ENCODE measurements around the gene MAST2. TPM values are rescaled to one million over a fixed set of nuclear protein-coding genes. Genes with fewer than 3 reads are reported as not detected.
"Not testable (repeated sequence)": the region's sequence is repeated elsewhere in the genome, so short reads cannot be mapped to it uniquely, and the experiment has no call there.

The MAST2 gene
- polyA plus RNA-seq, 5 donors = 56.8 to 72.5 (median 62.2) TPM

- not testable (repeated sequence) for DNase-seq
Measured at GRCh38 chr1:45932205-45932604, 128.8 kb downstream of the MAST2 start.

- DNase-seq = no peak
Measured at GRCh38 chr1:45934947-45935346, 131.5 kb downstream of the MAST2 start.

- no peak for DNase-seq
Measured at GRCh38 chr1:45938029-45938428, 134.6 kb downstream of the MAST2 start.

- DNase-seq = no peak
Measured at GRCh38 chr1:45942411-45942810, 139.0 kb downstream of the MAST2 start.

GRCh38 chr1:45943185-45943584 lies 139.8 kb downstream of the MAST2 start:
- no peak for DNase-seq

GRCh38 chr1:45945426-45945825 lies 142.0 kb downstream of the MAST2 start:
- no peak for DNase-seq

GRCh38 chr1:45949462-45949861 lies 146.1 kb downstream of the MAST2 start:
- not testable (repeated sequence) for DNase-seq

- no peak for DNase-seq
Measured at GRCh38 chr1:45952072-45952471, 148.7 kb downstream of the MAST2 start.

GRCh38 chr1:45953934-45954847 lies 150.8 kb downstream of the MAST2 start:
- DNase-seq = no peak

- no peak for DNase-seq
Measured at GRCh38 chr1:45957684-45958083, 154.3 kb downstream of the MAST2 start.

GRCh38 chr1:45958317-45958716 lies 154.9 kb downstream of the MAST2 start:
- DNase-seq = no peak

- no peak for DNase-seq
Measured at GRCh38 chr1:45960930-45961715, 157.7 kb downstream of the MAST2 start.

GRCh38 chr1:45961936-45962335 lies 158.5 kb downstream of the MAST2 start:
- DNase-seq = not testable (repeated sequence)

- DNase-seq = no peak
Measured at GRCh38 chr1:45968941-45969666, 165.7 kb downstream of the MAST2 start.

GRCh38 chr1:45969866-45970265 lies 166.5 kb downstream of the MAST2 start:
- DNase-seq = no peak

GRCh38 chr1:45971335-45971734 lies 167.9 kb downstream of the MAST2 start:
- no peak for DNase-seq

- DNase-seq = no peak
Measured at GRCh38 chr1:45971922-45972531, 168.6 kb downstream of the MAST2 start.

GRCh38 chr1:45972621-45973020 lies 169.2 kb downstream of the MAST2 start:
- no peak for DNase-seq

GRCh38 chr1:45973121-45973520 lies 169.7 kb downstream of the MAST2 start:
- no peak for DNase-seq

- no peak for DNase-seq
Measured at GRCh38 chr1:45974541-45975269, 171.3 kb downstream of the MAST2 start.

GRCh38 chr1:45976623-45977022 lies 173.2 kb downstream of the MAST2 start:
- no peak for DNase-seq
